SK-N-SH (cell line): ENCODE results near the gene ABO.

Experiments
- CTCF ChIP-seq: fragments of 200-600 bp; sonication (generic); IDR thresholded peaks from 2 replicates; pipeline ENCODE4 v1.6.1; 2017; ENCODE audit warnings: antibody characterized with exemption, mild to moderate bottlenecking, moderate library complexity
- ELF1 ChIP-seq: IDR thresholded peaks from 2 replicates; pipeline ENCODE4 v1.4.0; 2012
- EZH2phosphoT487 ChIP-seq: fragments of 200-600 bp; sonication (generic); IDR thresholded peaks from 2 replicates; pipeline ENCODE4 v1.6.1; 2017; ENCODE audit warnings: low read depth, mixed run types, mild to moderate bottlenecking, antibody characterized with exemption, moderate library complexity, borderline replicate concordance
- FOSL2 ChIP-seq: IDR thresholded peaks from 2 replicates; pipeline ENCODE4 v1.4.0; 2012; ENCODE audit warnings: low read depth, mild to moderate bottlenecking, moderate library complexity, borderline replicate concordance
- FOXJ3 ChIP-seq: sonication (generic); formaldehyde crosslinking; IDR thresholded peaks from 2 replicates; pipeline ENCODE4 v1.5.1; 2020; ENCODE audit warnings: mild to moderate bottlenecking, missing genetic modification reagents
- FOXM1 ChIP-seq: IDR thresholded peaks from 2 replicates; pipeline ENCODE4 v1.4.0; 2012; ENCODE audit warnings: low read depth, mild to moderate bottlenecking
- GABPA ChIP-seq: IDR thresholded peaks from 2 replicates; pipeline ENCODE4 v1.4.0; 2012; ENCODE audit warnings: low read depth, mild to moderate bottlenecking
- JUND ChIP-seq: IDR thresholded peaks from 2 replicates; pipeline ENCODE4 v1.4.0; 2012
- NFIC ChIP-seq: IDR thresholded peaks from 2 replicates; pipeline ENCODE4 v1.4.0; 2012; ENCODE audit warnings: borderline replicate concordance
- NRF1 ChIP-seq: IDR thresholded peaks from 2 replicates; pipeline ENCODE4 v1.6.1; 2012; ENCODE audit warnings: low read depth, mild to moderate bottlenecking, low read length
- SIN3A ChIP-seq: IDR thresholded peaks from 2 replicates; pipeline ENCODE4 v1.6.1; 2012; ENCODE audit warnings: low read depth, mild to moderate bottlenecking, low read length, moderate library complexity, borderline replicate concordance
- TAF1 ChIP-seq: IDR thresholded peaks from 2 replicates; pipeline ENCODE4 v1.6.1; 2012; ENCODE audit warnings: low read depth, mild to moderate bottlenecking, low read length, moderate library complexity, borderline replicate concordance
- TF ChIP-seq, protein P1 (sequence below): IDR thresholded peaks from 2 replicates; pipeline ENCODE4 v1.4.0; 2012; ENCODE audit warnings: low read depth, borderline replicate concordance

DNA sequence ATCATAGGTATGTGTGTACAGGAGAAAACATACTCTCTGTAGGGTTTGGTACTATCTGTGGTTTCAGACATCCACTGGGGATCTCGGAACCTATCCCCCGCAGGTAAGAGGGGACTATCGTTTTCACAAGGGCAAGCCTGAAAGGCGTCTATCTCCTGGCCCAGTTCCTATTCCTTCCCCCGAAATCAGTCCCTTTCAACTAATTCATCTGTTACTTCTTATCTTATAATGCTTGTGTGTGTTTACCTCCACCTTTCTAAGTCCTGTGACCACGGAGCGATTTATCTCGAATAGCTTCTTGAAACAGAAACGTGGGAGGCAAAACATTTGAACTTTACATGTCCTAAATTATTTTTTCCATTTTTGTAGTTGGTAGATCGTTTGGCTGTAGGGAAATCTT lies 11.4 kb downstream of the ABO start:
- TF ChIP-seq NFIC (no peak), CTCF (no peak), FOXJ3 (no peak), FOSL2 (no peak), ELF1 (no peak), NRF1 (no peak), SIN3A (no peak), TAF1 (no peak), EZH2phosphoT487 (no peak), GABPA (no peak), FOXM1 (no peak), JUND (no peak)
- TF ChIP-seq, protein P1, sequence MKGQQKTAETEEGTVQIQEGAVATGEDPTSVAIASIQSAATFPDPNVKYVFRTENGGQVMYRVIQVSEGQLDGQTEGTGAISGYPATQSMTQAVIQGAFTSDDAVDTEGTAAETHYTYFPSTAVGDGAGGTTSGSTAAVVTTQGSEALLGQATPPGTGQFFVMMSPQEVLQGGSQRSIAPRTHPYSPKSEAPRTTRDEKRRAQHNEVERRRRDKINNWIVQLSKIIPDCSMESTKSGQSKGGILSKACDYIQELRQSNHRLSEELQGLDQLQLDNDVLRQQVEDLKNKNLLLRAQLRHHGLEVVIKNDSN = no peak
